AG09309 (cell line): ENCODE results near the gene PRR5.

Experiments used
- DNase-seq: peaks from one replicate; pipeline ENCODE4 v3.0.0-alpha.2; 2010; ENCODE audit warnings: low read depth
- H3K4me3 ChIP-seq: 2 replicates; pipeline ENCODE4 v1.5.1; 2011; ENCODE audit warnings: mild to moderate bottlenecking, low read depth, low read length, moderate library complexity; ENCODE audit not compliant: control insufficient read depth
- CTCF ChIP-seq: IDR thresholded peaks from 2 replicates; pipeline ENCODE4 v1.5.1; 2011; ENCODE audit warnings: mild to moderate bottlenecking, low read depth, low read length, inconsistent platforms; ENCODE audit not compliant: insufficient read depth, control insufficient read depth; ENCODE audit errors: missing control alignments

The PRR5 gene

DNA sequence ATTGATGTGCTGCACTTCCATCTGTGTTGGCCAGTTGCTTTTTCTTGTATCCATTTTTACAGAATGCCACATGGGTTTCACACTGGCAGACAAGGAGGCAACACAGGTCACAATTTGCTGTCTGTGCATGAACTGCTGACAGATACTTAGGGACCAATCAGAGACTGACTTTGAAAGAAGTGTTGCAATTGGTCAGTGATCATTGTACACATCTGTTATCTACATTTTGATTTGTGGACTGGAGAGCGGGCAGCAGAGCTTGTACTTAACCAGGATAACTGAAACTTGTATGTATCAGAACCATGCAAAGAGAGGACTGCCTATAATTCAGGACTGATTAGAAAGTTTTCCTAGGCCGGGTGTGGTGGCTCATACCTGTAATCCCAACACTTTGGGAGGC is 21.8 kb downstream of the PRR5 start:
- TF ChIP-seq CTCF: no peak
- H3K4me3 ChIP-seq: no peak overlapping the region
- DNase-seq: no peak

GRCh38 chr22:44724416-44724815 is 22.4 kb downstream of the PRR5 start:
- no peak overlapping the region for H3K4me3 ChIP-seq
- no peak for DNase-seq
- TF ChIP-seq CTCF: no peak

- TF ChIP-seq CTCF: no peak
- DNase-seq: no peak
- H3K4me3 ChIP-seq: no peak overlapping the region
These were observed 22.9 kb downstream of the PRR5 start for GRCh38 chr22:44724859-44725258.

- TF ChIP-seq CTCF: no peak
- no peak for DNase-seq
These were observed 24.4 kb downstream of the PRR5 start for GRCh38 chr22:44726439-44726838.

DNA sequence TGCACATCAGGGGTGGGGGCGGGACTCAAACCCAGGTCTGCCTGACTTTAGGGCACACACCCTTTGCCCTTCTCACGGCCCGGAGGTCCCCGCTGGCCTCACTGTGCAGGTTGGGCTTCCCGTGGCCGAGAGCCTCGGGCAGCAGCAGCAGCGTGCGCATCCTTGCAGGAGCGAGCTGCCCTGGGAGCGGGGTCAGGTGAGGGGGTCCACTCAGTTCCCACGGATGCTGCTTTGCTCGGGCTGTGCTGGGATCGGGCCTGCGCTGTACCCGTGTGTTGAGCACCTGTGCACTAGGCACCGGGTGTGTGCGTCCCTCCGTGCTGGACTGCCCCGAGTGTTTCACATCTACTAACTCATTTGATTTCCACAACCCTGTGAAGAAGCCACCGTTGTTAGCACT is 25.1 kb downstream of the PRR5 start:
- TF ChIP-seq CTCF: no peak
- no peak overlapping the region for H3K4me3 ChIP-seq
- DNase-seq: no peak

More at GRCh38 chr22:44726439-44726838, 24.4 kb downstream of the PRR5 start:
- H3K4me3 ChIP-seq: no peak overlapping the region

DNA sequence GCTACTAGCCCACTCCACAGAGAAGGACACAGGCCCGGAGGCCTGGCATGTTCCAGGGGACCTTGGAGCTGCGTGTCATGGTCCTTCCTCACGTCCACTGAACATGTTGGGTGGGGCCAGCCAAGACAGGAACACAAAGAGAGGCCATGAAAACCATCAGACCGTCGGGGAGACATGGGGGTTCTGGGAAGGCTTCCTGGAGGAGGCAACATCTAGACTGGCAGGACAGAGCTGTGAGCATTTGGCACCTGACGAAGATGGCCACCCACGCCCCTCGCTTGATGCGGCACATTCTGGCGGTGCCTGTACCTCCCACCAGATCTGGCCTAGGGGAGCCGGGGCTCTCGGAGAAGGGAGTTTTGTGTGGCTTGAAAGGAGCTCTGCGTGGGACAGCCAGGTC is 25.7 kb downstream of the PRR5 start:
- no peak overlapping the region for H3K4me3 ChIP-seq
- DNase-seq: no peak
- TF ChIP-seq CTCF: no peak

DNA sequence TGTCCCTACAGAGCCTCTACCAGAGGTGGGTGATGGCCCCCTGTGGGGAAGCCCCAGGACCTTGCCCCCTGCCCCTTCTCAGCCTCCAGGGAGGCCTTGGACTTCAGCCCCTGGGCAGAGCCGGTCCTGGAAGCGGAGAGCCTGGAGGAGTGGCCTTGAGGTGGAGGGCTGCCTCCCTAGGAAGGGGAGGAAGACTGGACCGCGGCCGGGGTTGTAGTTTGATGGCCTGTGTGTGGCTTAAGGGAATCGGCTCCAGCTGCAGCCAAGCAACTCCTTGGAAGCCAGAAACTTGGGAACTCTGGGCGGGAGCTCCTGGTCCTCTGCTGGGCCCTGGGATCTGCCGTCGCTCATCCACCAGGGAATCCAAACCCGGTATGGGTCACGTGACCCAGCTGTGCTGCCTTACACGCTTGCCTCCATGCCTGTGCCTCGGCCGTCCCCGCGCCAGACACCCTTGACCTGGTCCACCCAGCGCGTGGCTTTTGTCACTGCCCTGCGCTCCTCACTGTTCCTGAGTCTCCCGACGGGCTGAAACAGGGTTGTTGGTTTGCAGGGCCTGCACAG is 26.8 kb downstream of the PRR5 start:
- DNase-seq: no peak
- no peak overlapping the region for H3K4me3 ChIP-seq
- no peak for TF ChIP-seq CTCF
